ENCODE results near the gene COA6. TPM values are rescaled to one million over a fixed set of nuclear protein-coding genes. Genes with fewer than 3 reads are reported as not detected.

Gene COA6
- total and polyA plus RNA-seq, 10 of the 15 experiments (the other 5 are each of a cell fraction or from before 2014, with no cell fraction given), result 49.9 to 178 (median 71.5) TPM

GRCh38 chr1:234324821-234325220 is 48.4 kb upstream of the COA6 start (continued):
- TF ChIP-seq PKNOX1 (IDR thresholded peaks at IDR 0.05), result no peak

- TF ChIP-seq CBX3 (IDR thresholded peaks at IDR 0.05; ENCODE audit: borderline replicate concordance, low read depth) (no peak), CHD4 (IDR thresholded peaks at IDR 0.05) (no peak), SMC3 (IDR thresholded peaks at IDR 0.05; ENCODE audit: borderline replicate concordance, low read length) (no peak), ZNF687 (IDR thresholded peaks at IDR 0.05) (no peak)
- no TSS peak for BruUV-seq (replicated peaks)
- in situ Hi-C loops (cut with MboI), result no loop called here
- SMC1A ChIA-PET (ENCODE audit: uncharacterized antibody, unreplicated experiment), result interaction anchor here (3.1 to 5.1 kb wide), 2 partner anchors 16 to 113 kb away, joined by 15 to 30 read pairs; no protein-coding TSS in a partner anchor
- RAD21 ChIA-PET (ENCODE audit: unreplicated experiment), result interaction anchor here (1.1 to 1.3 kb wide), 2 partner anchors 16 to 132 kb away, joined by 3 read pairs; no protein-coding TSS in a partner anchor
- peak overlapping the region; percentile 59 for H2AFZ ChIP-seq (ENCODE audit: control insufficient read depth, low read depth, low read length)
- no peaks in the 10 kb centered on the region for H4K20me1 ChIP-seq (ENCODE audit: control insufficient read depth, insufficient read depth)
- intact Hi-C loops (cut with micrococcal nuclease; ENCODE audit: unreplicated experiment), result loop anchor here (1.0 to 5.0 kb wide), 4 partner anchors 113 to 214 kb away; no protein-coding TSS in a partner anchor
- no peak overlapping the region for H3K9ac ChIP-seq (ENCODE audit: control insufficient read depth, insufficient read depth, low read length)
- peak overlapping the region; percentile 38; the same call in 1 of the 2 replicates for H3K4me2 ChIP-seq (ENCODE audit: control insufficient read depth, insufficient read depth)
- H3K27ac ChIP-seq (ENCODE audit: control insufficient read depth, insufficient read depth), result no peak overlapping the region
- FAIRE-seq (peak; percentile 23), DNase-seq (ENCODE audit: low read depth, low spot score) (no peak), ATAC-seq (peak; percentile 53)
- no peak overlapping the region for H3K4me3 ChIP-seq
- 22% methylated on average over 7 of the region's 7 CpGs for WGBS (ENCODE audit: insufficient coverage, insufficient replicate concordance, low lambda C conversion rate, missing lambda C conversion rate)
- H3K9me3 ChIP-seq (replicated peaks; ENCODE audit: control insufficient read depth, insufficient read depth, low read length), result no peaks in the 10 kb centered on the region
- no peaks in the 10 kb centered on the region for H3K79me2 ChIP-seq (ENCODE audit: control insufficient read depth, insufficient read depth, low read length)
- no peaks in the 10 kb centered on the region for H3K27me3 ChIP-seq (replicated peaks in 1 of 2; ENCODE audit: control insufficient read depth in 2 of 2, insufficient read depth in 2 of 2, low read length in 1 of 2)
- H3K4me1 ChIP-seq (ENCODE audit: control insufficient read depth, insufficient read depth, low read length), result peaks cover 5% of the 10 kb centered on the region
- POLR2A ChIA-PET, result no interaction called here
- CTCF ChIA-PET, result interaction anchor here (0.7 to 7.9 kb wide), 12 partner anchors 10 to 1029 kb away, joined by 3 to 127 read pairs (median 4); no protein-coding TSS in a partner anchor
- no peaks in the 10 kb centered on the region for H3K36me3 ChIP-seq (ENCODE audit: control insufficient read depth in 2 of 2, insufficient read depth in 2 of 2, low read length in 1 of 2)
Measured at GRCh38 chr1:234325878-234326496, 47.3 kb upstream of the COA6 start.

All from GM12878 (cell line).